ENCODE results near the gene TMPRSS6.

Gene TMPRSS6

GRCh38 chr22:37109242-37109917, at the start of gene TMPRSS6:
TMPRSS6 (minus strand) TSS chr22:37109713; CDS start chr22:37103417, 6,296 bp downstream.
- no peak for DNase-seq

GRCh38 chr22:37158963-37159290, 49.4 kb upstream of the TMPRSS6 start:
- DNase-seq = no peak

DNA sequence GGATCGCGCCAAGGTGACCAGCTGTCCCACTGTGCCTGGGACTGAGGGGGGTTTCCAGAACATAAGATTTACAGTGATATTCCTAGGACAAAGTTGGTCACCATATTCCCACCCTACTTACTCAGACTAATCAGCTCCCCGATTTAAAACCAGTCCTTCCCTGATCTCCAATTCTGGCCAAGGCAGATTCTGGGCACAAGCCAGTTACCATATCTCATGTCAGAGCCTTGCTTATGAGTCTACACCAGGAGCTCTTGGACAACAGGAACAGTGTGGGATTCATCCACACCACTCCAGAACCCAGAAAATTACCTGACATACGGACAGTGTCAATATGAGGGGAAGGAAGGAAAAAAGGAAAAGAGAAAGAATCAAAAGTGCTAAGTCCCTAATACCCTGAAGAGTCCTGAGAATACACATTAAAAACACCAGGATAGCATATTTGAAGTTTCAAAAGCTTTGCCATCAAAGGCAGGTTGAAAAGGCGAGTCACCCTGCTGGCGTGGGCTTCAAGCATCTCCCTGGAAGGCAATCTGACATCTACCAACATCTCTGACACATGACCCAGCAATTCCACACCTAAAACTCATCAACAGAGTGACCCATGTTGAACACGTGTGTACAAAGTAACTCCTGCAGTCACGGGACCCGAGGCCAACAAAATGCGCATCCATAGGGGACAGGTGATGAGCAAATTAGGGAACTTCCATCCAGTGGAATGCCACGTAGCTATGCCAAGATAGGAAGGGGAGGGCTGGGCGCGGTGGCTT, 48.2 kb upstream of the TMPRSS6 start:
- DNase-seq = no peak

GRCh38 chr22:37156686-37157435, 47.3 kb upstream of the TMPRSS6 start:
- DNase-seq = no peak

GRCh38 chr22:37155971-37156370, 46.5 kb upstream of the TMPRSS6 start:
- DNase-seq = no peak

DNA sequence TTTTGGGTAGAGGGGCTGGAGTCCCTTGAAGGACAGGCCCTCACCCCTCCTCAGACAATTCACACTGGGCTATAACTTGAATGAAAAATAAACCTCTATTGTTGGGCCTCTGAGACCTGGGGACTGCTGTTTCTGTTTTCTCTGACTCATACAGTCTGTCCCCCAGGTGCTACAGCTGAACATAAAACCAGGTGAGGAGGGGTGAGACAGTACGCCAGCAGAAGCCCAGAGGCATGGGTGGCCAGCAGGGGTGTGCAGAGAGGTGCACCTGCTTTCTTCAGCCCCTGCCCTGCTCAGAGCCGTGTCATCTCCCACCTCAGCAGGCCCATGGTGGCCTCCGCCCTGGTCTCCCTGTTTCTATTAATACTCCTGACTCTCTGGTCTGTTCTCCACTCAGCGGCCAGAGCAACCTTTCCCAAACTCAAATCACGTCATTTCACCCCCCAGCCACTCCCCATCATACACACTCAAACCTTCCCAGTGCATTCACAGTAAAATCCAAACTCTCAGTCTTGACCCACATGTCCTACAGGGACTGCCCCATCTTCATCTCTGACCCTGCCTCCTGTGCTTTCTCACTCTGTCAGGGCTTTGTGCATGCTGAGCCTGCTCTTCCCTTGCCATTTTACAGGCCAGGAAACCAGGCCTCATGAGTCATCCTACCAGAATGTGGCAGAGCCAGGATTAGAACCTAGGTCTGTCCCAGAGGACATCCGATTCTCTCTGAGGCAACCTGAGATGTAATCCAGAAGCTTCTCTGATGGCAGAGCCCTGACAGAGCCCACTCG, 45.6 kb upstream of the TMPRSS6 start:
- DNase-seq = no peak

DNA sequence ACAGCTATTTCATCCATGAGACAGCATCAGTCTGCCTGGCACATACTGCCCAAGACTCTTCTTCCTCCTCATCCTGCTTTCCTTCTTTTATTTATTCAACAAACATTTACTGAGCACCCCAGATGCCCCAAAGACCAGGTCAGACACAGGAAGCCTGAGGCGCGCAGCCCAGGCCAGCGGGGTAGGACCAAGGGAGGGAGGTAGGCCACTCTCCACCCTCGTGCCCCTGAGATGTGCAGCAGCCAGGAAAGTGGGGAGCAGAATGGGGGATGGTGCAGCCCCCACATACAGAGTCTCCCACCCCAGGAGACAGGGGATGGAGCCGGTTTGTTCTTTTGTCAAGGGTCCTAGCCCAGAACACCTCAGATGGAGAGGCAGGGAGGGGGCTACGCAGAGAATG, 44.4 kb upstream of the TMPRSS6 start:
- DNase-seq = no peak

DNA sequence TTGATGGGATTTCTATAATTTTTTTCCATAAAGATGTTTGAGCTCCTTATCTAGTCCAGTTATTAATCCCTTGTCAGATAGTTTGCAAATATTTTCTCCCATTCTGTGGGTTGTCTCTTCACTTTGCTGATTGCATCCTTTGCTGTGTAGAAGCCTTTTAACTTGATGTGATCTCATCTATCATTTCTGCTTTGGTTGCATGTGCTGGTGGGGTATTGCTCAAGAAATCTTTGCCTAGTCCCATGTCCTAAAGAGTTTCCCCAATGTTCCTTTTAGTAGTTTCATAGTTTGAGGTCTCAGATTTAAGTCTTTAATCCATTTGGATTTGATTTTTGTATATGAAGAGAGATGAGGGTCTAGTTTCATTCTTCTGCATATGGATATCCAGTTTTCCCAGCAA, 41.9 kb upstream of the TMPRSS6 start:
- DNase-seq = no peak

GRCh38 chr22:37150701-37151100, 41.2 kb upstream of the TMPRSS6 start:
- no peak for DNase-seq

GRCh38 chr22:37148742-37149665, 39.5 kb upstream of the TMPRSS6 start:
- no peak for DNase-seq

- DNase-seq = peak in 1 of 4 experiments; percentile 29
Observed at GRCh38 chr22:37148031-37148651, 38.6 kb upstream of the TMPRSS6 start.

DNA sequence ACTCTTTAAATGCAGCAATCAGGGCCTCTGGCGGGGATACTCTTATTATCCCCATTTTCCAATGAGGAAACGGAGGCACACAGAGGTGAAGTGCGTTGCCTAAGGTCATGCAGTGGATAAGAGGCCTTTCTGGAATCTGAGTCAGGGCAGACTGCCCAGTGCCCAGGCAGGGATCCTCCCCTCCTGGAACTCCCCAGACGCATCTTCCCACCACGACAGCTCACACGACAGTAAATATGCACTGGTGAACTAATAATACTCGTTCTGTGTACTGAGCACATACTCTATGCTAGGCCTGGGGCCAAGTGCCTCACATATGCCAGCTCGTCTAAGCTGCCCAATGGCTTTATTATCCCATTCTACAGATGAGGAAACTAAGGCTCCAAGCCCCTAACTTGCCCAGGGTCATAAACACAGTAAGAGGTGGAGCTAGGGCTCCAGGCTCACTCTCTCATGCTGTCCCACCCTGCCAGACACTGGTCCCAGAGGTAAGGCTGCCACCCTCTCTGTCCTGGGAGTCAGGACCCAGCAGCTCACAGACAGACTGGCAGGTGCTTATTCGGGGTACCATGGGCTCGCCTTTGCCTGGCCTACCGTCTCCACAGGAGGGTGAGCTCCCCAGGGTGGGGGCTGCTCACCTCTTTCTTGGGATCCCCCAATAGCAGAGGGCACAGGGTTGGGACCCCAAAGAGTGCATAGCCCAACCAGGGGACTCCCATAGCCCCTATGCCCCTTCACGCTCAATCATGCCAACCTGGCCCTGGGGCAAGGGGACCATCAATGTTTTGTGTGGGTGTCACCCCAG, 37.9 kb upstream of the TMPRSS6 start:
- DNase-seq = no peak

- no peak for DNase-seq
Observed at GRCh38 chr22:37146507-37147180, 37.1 kb upstream of the TMPRSS6 start.

GRCh38 chr22:37146051-37146385, 36.5 kb upstream of the TMPRSS6 start:
- DNase-seq = no peak

DNA sequence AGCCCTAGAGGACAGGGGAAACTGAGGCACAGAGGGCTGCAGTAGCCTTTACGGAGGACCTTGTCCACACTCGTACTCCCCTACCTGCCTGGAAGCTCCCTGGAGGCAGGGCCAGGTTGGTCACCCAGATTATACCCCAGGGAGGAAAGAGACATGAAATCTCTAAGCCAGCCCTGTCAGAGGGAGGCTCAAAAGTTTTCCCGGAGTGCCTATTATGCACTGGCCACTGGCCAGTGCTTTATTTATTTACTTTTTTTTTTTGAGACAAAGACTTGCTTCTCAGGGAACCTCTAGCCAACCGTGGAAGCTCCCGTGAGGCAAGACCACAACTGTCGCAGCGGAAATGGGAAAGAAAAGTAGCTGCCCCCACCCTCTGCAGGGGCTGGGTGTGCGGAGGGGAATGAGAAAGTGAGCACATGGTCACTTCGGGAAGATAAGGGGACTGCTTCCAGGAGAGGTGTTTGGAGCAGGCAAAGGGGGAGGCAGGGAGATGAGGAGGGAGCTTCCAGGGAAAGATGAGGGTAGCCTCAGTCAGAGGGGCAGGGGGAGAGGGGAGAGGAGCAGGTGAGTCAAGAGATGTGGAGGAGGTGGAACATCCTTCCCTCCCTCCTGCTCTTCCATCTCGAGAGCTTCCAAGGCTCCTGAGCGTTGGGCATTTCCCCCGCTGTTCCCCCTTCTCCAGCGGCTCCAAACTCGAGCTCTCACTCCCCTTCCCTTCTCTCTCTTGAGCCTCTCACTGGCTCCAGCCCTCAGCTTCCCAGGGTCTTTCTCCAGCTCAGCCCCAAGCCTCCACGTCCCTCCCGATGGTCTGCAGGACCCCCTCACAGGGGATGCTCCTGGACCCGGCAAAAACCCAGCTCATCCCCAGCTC, 35.9 kb upstream of the TMPRSS6 start:
- DNase-seq = no peak

DNA sequence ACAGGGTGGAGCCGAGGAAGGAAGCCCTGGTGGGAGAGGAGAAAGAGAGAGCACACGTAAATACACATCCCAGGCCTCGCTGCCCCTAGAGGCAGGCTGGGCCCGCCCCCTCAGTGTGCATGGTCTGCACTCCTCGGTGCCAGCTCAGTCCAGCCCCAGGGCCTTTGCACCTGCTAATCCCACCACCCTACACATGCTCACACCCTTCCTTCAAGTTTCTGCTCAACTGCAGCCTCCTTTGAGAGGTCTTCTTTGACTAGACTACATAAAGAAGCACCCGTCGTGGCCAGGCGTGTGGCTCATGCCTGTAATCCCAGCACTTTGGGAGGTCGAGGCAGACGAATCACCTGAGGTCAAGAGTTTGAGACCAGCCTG, 34.7 kb upstream of the TMPRSS6 start:
- no peak for DNase-seq

DNA sequence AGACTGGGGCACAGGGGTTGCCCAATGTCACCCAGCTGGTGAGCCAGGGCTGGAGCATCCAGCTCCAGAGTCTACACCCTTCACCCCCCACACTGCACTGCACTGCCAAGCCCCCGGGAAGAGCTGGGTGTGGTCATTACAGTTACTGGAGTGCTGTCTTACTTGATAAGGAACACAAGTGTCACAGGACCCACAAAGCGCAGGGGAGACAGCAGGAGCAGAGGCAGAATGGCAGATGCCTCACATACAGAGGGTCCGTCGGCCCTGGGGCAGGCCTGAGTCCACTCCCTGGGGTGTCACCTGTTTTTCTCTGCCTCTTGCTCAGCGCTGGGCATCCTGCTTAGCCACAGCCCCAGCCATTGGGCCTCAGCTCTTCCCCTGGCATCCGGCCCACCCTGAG, 32.5 kb upstream of the TMPRSS6 start:
- no peak for DNase-seq

DNA sequence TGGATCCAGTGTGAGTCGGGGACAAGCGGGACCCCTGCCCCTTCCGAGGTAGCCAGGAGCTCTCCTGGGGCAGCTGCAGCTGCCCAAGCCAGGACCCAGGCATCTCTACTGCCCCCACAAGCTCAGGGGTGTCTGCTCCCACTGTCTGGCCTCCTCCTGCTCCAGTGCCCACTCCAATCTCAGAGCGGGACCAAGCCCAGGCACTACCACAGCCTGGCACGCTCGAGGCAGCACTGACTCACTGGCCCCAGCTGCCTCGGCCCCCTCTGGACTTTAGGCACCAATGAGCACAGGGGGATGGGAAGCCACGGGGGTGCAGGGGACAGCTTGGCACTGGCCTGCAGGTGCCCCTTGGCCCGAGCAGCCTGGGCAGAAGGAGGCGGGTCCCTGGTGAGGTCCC, 32.0 kb upstream of the TMPRSS6 start:
- DNase-seq = no peak

- DNase-seq = no peak
Observed at GRCh38 chr22:37140686-37141323, 31.3 kb upstream of the TMPRSS6 start.

Measured in activated CD4-positive, CD25-positive, alpha-beta regulatory T cell (primary cell).